ENCODE results near the gene RALGPS2. TPM values are rescaled to one million over a fixed set of nuclear protein-coding genes. Genes with fewer than 3 reads are reported as not detected.
"Not testable (repeated sequence)": the region's sequence is repeated elsewhere in the genome, so short reads cannot be mapped to it uniquely, and the experiment has no call there.

Gene RALGPS2
- total and polyA plus RNA-seq, 11 donors = 1.6 to 12.7 (median 8.0) TPM

DNA sequence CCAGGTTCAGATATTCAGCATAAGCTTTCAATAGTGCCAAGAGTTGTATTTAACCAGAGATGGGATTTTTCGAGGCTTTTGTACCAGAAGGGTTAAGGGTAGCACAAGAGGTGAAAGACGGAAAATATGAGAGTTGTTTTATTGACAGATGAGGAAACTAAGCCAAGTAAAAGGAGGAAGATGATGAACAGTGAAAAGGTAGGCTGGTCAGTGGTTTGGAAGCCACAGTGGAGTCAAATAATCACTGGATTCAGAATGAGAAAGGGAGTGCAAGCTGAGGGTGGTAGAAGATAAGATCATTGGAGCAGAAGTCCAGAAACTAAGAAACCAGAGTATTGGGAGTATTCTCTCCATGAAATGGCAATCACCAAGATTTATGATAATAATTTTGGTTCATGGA is 100.1 kb downstream of the RALGPS2 start:
- intact Hi-C loops (cut with DNase I) = no loop called here
- TF ChIP-seq, protein P1, sequence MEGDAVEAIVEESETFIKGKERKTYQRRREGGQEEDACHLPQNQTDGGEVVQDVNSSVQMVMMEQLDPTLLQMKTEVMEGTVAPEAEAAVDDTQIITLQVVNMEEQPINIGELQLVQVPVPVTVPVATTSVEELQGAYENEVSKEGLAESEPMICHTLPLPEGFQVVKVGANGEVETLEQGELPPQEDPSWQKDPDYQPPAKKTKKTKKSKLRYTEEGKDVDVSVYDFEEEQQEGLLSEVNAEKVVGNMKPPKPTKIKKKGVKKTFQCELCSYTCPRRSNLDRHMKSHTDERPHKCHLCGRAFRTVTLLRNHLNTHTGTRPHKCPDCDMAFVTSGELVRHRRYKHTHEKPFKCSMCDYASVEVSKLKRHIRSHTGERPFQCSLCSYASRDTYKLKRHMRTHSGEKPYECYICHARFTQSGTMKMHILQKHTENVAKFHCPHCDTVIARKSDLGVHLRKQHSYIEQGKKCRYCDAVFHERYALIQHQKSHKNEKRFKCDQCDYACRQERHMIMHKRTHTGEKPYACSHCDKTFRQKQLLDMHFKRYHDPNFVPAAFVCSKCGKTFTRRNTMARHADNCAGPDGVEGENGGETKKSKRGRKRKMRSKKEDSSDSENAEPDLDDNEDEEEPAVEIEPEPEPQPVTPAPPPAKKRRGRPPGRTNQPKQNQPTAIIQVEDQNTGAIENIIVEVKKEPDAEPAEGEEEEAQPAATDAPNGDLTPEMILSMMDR (IDR thresholded peaks at IDR 0.05) = no peak
- TF ChIP-seq POLR2A (IDR thresholded peaks at IDR 0.05) = no peak
- Histone ChIP-seq H3K27me3 (no peaks in the 10 kb centered on the region), H3K9me3 (peaks cover 0 to 8% (median 0%) of the 10 kb centered on the region in 12 donors), H3K4me1 (no peaks in the 10 kb centered on the region), H3K36me3 (no peaks in the 10 kb centered on the region), H3K27ac (no peak overlapping the region), H3K4me3 (no peak overlapping the region)
- ATAC-seq (no peak), DNase-seq (no peak)
- 91 to 96% (median 94%) methylated on average over 2 of the region's 2 CpGs for WGBS, 4 donors

DNA sequence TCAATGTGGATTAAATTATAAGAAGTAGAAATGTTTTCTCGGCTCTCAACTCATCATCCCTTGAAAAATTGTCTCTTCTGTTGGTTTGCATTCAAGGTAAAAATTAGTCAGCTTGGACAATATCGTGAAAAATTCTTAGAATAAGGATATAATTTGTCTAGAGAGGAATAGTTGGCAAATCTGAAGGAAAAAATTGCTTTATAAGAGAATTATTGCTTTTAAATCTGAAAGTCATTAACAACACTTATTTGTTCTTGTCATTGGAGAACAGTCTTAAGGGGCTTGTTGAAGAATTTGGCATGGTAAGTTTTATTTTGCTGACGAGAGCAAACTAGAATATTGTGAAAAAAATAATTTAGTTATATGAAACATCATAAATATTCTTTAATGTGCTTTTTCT is 119.4 kb downstream of the RALGPS2 start:
- H3K9me3 ChIP-seq = no peaks in the 10 kb centered on the region
- H3K27ac ChIP-seq = no peak overlapping the region
- 74 to 86% (median 77%) methylated on average over 3 of the region's 3 CpGs for WGBS, 4 donors
- H3K4me1 ChIP-seq = no peaks in the 10 kb centered on the region
- ATAC-seq (no peak), DNase-seq (no peak)
- no peaks in the 10 kb centered on the region for H3K36me3 ChIP-seq
- H3K4me3 ChIP-seq = no peak overlapping the region
- no peak for TF ChIP-seq POLR2A (IDR thresholded peaks at IDR 0.05)
- TF ChIP-seq, protein P1 (IDR thresholded peaks at IDR 0.05) = no peak
- H3K27me3 ChIP-seq = no peaks in the 10 kb centered on the region
- intact Hi-C loops (cut with DNase I) = no loop called here

DNA sequence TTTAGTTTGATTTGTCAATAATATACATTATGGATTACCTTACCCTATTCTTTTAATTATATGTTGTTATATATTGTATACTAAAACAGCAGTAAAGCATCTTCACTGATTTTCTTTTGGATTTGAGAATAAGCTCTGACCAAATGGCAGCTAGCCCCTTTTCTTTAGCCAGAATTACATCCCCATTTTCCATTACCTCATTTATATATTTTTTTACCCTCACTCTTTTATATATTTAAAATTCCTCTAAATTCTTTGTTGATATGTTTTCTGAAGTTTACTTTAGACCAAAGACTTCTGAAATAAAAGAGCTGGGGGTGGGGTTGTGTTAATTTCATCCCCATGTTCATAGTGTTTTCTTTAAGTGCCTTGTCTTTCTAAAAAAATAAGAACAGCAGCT is 121.3 kb downstream of the RALGPS2 start:
- intact Hi-C loops (cut with DNase I) = no loop called here
- DNase-seq (no peak), ATAC-seq (no peak)
- Histone ChIP-seq H3K4me3 (no peak overlapping the region), H3K4me1 (no peaks in the 10 kb centered on the region), H3K9me3 (no peaks in the 10 kb centered on the region), H3K27me3 (no peaks in the 10 kb centered on the region), H3K36me3 (no peaks in the 10 kb centered on the region), H3K27ac (no peak overlapping the region)
- TF ChIP-seq, protein P1 (IDR thresholded peaks at IDR 0.05) = no peak
- TF ChIP-seq POLR2A (IDR thresholded peaks at IDR 0.05) = no peak

DNA sequence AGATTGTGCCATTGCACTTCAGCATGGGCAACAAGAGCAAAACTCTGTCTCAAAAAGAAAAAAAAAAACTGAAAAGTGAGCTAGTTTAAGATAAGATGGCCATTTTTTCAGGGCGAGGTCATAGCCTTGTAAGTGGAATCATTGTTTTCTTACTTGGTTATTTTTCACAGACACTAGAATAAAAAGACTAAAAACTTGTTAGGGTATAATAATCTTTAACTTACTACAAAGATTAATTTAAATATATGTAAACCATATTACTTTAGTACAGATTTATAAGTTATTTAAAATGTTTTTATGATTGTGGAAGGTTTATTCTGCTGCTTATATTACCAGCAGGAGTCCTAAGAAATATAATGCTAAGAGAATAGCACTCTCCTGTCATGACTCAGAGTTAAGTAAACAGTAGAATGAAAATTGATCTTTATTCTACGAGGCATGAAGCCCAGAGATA is 122.4 kb downstream of the RALGPS2 start:
- Histone ChIP-seq H3K9me3 (no peaks in the 10 kb centered on the region), H3K36me3 (no peaks in the 10 kb centered on the region), H3K27ac (no peak overlapping the region), H3K4me3 (no peak overlapping the region), H3K4me1 (no peaks in the 10 kb centered on the region), H3K27me3 (no peaks in the 10 kb centered on the region)
- intact Hi-C loops (cut with DNase I) = no loop called here
- ATAC-seq = no peak
- TF ChIP-seq, protein P1 (IDR thresholded peaks at IDR 0.05) = no peak
- TF ChIP-seq POLR2A (IDR thresholded peaks at IDR 0.05) = no peak
- WGBS, 4 donors = 67 to 83% (median 70%) methylated on average over 2 of the region's 2 CpGs
- DNase-seq = no peak

DNA sequence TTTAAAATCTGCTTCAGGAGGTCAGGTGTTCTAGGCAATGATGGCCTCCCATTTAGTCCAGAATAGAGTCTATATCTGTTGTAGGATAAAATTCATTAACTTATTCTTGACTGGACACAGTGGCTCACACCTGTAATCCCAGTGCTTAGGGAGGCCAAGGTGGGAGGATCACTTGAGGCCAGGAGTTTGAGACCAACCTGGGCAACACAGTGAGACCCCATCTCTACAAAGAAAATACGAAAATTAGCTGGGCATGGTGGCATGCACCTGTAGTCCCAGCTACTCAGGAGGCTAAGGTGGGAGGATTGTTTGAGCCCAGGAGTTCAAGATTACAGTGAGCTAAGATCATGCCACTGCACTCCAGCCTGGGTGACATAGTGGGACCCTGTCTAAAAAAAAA is 122.9 kb downstream of the RALGPS2 start:
- H3K36me3 ChIP-seq; H3K4me3 ChIP-seq; ATAC-seq; H3K27ac ChIP-seq; H3K27me3 ChIP-seq; DNase-seq; H3K9me3 ChIP-seq; H3K4me1 ChIP-seq; intact Hi-C loops (cut with DNase I): not testable (repeated sequence)
- WGBS, 4 donors = 93 to 98% (median 94%) methylated on average over 1 of the region's 1 CpG
